Duodenal mucosa (tissue), 2 donors: ENCODE data around the gene XYLT1.

Experiments used
- H3K27ac ChIP-seq: one replicate; pipeline ENCODE4 v1.7.0; 2013; ENCODE audit warnings: low read depth, low read length
- H3K27me3 ChIP-seq, 2 donors: one replicate each; pipeline ENCODE4 v1.7.0; 2013; ENCODE audit warnings: low read length in 2 of 2, control low read depth in 1 of 2; ENCODE audit not compliant: insufficient read depth in 2 of 2, control insufficient read depth in 1 of 2
- H3K36me3 ChIP-seq, 2 donors: one replicate each; pipeline ENCODE4 v1.7.0; 2013; ENCODE audit warnings: low read length in 2 of 2, control low read depth in 1 of 2; ENCODE audit not compliant: insufficient read depth in 2 of 2, control insufficient read depth in 1 of 2
- H3K4me1 ChIP-seq, 2 donors: one replicate each; pipeline ENCODE4 v1.7.0; 2013; ENCODE audit warnings: low read length in 2 of 2, control low read depth in 1 of 2; ENCODE audit not compliant: insufficient read depth in 2 of 2, control insufficient read depth in 1 of 2
- H3K4me3 ChIP-seq, 2 donors: one replicate each; pipeline ENCODE4 v1.7.0; 2013; ENCODE audit warnings: low read length in 2 of 2, low read depth in 1 of 2
- H3K9ac ChIP-seq, 2 donors: one replicate each; pipeline ENCODE4 v1.7.0; 2013; ENCODE audit warnings: low read length in 2 of 2, low read depth in 1 of 2
- H3K9me3 ChIP-seq, 2 donors: one replicate each; pipeline ENCODE4 v1.7.0; 2013; ENCODE audit warnings: low read length in 2 of 2, control low read depth in 1 of 2; ENCODE audit not compliant: control insufficient read depth in 1 of 2

The XYLT1 gene

GRCh38 chr16:17331071-17331607 is 139.6 kb downstream of the XYLT1 start:
- Histone ChIP-seq H3K27me3 (no peaks in the 10 kb centered on the region), H3K9me3 (no peaks in the 10 kb centered on the region), H3K27ac (no peak overlapping the region), H3K9ac (no peak overlapping the region), H3K4me1 (peaks cover 13 to 16% of the 10 kb centered on the region in 2 donors), H3K36me3 (no peaks in the 10 kb centered on the region), H3K4me3 (no peak overlapping the region)

- H3K27me3 ChIP-seq: no peaks in the 10 kb centered on the region
- H3K9me3 ChIP-seq: no peaks in the 10 kb centered on the region
- peaks cover 13 to 16% of the 10 kb centered on the region in 2 donors for H3K4me1 ChIP-seq
- H3K36me3 ChIP-seq: no peaks in the 10 kb centered on the region
- H3K9ac ChIP-seq: no peak overlapping the region
- H3K4me3 ChIP-seq: no peak overlapping the region
- no peak overlapping the region for H3K27ac ChIP-seq
Observed at GRCh38 chr16:17330044-17330443, 140.7 kb downstream of the XYLT1 start.

GRCh38 chr16:17329391-17329790 is 141.4 kb downstream of the XYLT1 start:
- H3K36me3 ChIP-seq: no peaks in the 10 kb centered on the region
- no peaks in the 10 kb centered on the region for H3K9me3 ChIP-seq
- H3K27ac ChIP-seq: no peak overlapping the region
- H3K4me3 ChIP-seq: no peak overlapping the region
- peaks cover 13 to 16% of the 10 kb centered on the region in 2 donors for H3K4me1 ChIP-seq
- H3K9ac ChIP-seq: no peak overlapping the region
- H3K27me3 ChIP-seq: no peaks in the 10 kb centered on the region

GRCh38 chr16:17328932-17329331 is 141.8 kb downstream of the XYLT1 start:
- Histone ChIP-seq H3K4me3 (no peak overlapping the region), H3K27ac (no peak overlapping the region), H3K36me3 (no peaks in the 10 kb centered on the region)

GRCh38 chr16:17327664-17328335 is 143.0 kb downstream of the XYLT1 start:
- Histone ChIP-seq H3K27me3 (no peaks in the 10 kb centered on the region), H3K4me3 (no peak overlapping the region), H3K9me3 (no peaks in the 10 kb centered on the region), H3K27ac (no peak overlapping the region), H3K36me3 (no peaks in the 10 kb centered on the region), H3K4me1 (peaks cover 13 to 20% of the 10 kb centered on the region in 2 donors), H3K9ac (no peak overlapping the region)

More at GRCh38 chr16:17328932-17329331, 141.8 kb downstream of the XYLT1 start:
- Histone ChIP-seq H3K9me3 (no peaks in the 10 kb centered on the region), H3K4me1 (peaks cover 13 to 16% of the 10 kb centered on the region in 2 donors), H3K27me3 (no peaks in the 10 kb centered on the region), H3K9ac (no peak overlapping the region)

GRCh38 chr16:17325476-17326143 is 145.2 kb downstream of the XYLT1 start:
- no peak overlapping the region for H3K4me3 ChIP-seq
- H3K27me3 ChIP-seq: no peaks in the 10 kb centered on the region
- H3K9me3 ChIP-seq: no peaks in the 10 kb centered on the region
- H3K27ac ChIP-seq: no peak overlapping the region
- H3K4me1 ChIP-seq: peaks cover 13 to 20% of the 10 kb centered on the region in 2 donors
- H3K36me3 ChIP-seq: no peaks in the 10 kb centered on the region
- H3K9ac ChIP-seq: no peak overlapping the region

- Histone ChIP-seq H3K27me3 (no peaks in the 10 kb centered on the region), H3K4me1 (peaks cover 6 to 13% of the 10 kb centered on the region in 2 donors), H3K4me3 (no peak overlapping the region), H3K9ac (no peak overlapping the region), H3K27ac (no peak overlapping the region), H3K9me3 (no peaks in the 10 kb centered on the region), H3K36me3 (no peaks in the 10 kb centered on the region)
Observed at GRCh38 chr16:17324451-17324850, 146.3 kb downstream of the XYLT1 start.

- Histone ChIP-seq H3K9ac (no peak overlapping the region), H3K36me3 (no peaks in the 10 kb centered on the region), H3K4me3 (no peak overlapping the region), H3K27ac (no peak overlapping the region), H3K27me3 (no peaks in the 10 kb centered on the region), H3K9me3 (no peaks in the 10 kb centered on the region), H3K4me1 (peaks cover 0 to 9% of the 10 kb centered on the region in 2 donors)
Observed at GRCh38 chr16:17323171-17323570, 147.6 kb downstream of the XYLT1 start.

GRCh38 chr16:17321824-17322223 is 148.9 kb downstream of the XYLT1 start:
- Histone ChIP-seq H3K4me3 (no peak overlapping the region), H3K9ac (no peak overlapping the region), H3K27ac (no peak overlapping the region), H3K36me3 (no peaks in the 10 kb centered on the region), H3K27me3 (no peaks in the 10 kb centered on the region), H3K4me1 (peaks cover 0 to 11% of the 10 kb centered on the region in 2 donors), H3K9me3 (no peaks in the 10 kb centered on the region)

GRCh38 chr16:17320009-17320408 is 150.8 kb downstream of the XYLT1 start:
- H3K9me3 ChIP-seq: no peaks in the 10 kb centered on the region
- H3K27ac ChIP-seq: no peak overlapping the region
- H3K27me3 ChIP-seq: no peaks in the 10 kb centered on the region
- H3K36me3 ChIP-seq: no peaks in the 10 kb centered on the region
- no peak overlapping the region for H3K9ac ChIP-seq
- no peak overlapping the region for H3K4me3 ChIP-seq
- H3K4me1 ChIP-seq: peaks cover 0 to 11% of the 10 kb centered on the region in 2 donors
